Panc1 (cell line): ENCODE measurements around the gene MCM6. TPM values are rescaled to one million over a fixed set of nuclear protein-coding genes. Genes with fewer than 3 reads are reported as not detected.

Experiments
- ATAC-seq: fragments of 200-7000 bp; cut with Tn5 transposase; 2 replicates; pipeline ENCODE4 v1.9.1; 2020; ENCODE audit warnings: mild to moderate bottlenecking, moderate library complexity
- BruUV-seq: library from RNA; stranded (reverse); fragments of 400-500 nt; replicated peaks from 2 replicates; lab custom pipeline; 2021; lab: Mats Ljungman, UMichigan
- CTCF ChIA-PET: fragments of 300-600 bp; sonication (Branson Sonifier 250); formaldehyde crosslinking; loops from one replicate; lab custom pipeline; 2022; ENCODE audit warnings: antibody characterized with exemption; lab: Charles Lee
- POLR2A ChIA-PET: fragments of 300-600 bp; sonication (Branson Sonifier 250); formaldehyde crosslinking; loops from one replicate; lab custom pipeline; 2022; ENCODE audit warnings: antibody characterized with exemption; lab: Charles Lee
- DNase-seq: peaks from one replicate; pipeline ENCODE4 v3.0.0-alpha.2; 2010; ENCODE audit warnings: low read depth, low spot score
- H3K27ac ChIP-seq: 2 replicates; pipeline ENCODE4 v1.5.1; 2011; ENCODE audit warnings: mild to moderate bottlenecking, low read length, inconsistent platforms
- H3K27me3 ChIP-seq: fragments of 200-500 bp; sonication (Bioruptor generic); 2 replicates; pipeline ENCODE4 v1.6.0; 2014; ENCODE audit warnings: low read length, inconsistent platforms; ENCODE audit not compliant: control insufficient read depth, insufficient read depth
- H3K36me3 ChIP-seq: fragments of 200-500 bp; sonication (Bioruptor generic); 2 replicates; pipeline ENCODE4 v1.5.1; 2014; ENCODE audit warnings: inconsistent platforms, mild to moderate bottlenecking, low read length, moderate library complexity; ENCODE audit not compliant: control insufficient read depth, insufficient read depth
- H3K4me1 ChIP-seq: 2 replicates; pipeline ENCODE4 v1.5.1; 2011; ENCODE audit warnings: inconsistent platforms, mild to moderate bottlenecking, low read length, moderate library complexity; ENCODE audit not compliant: control insufficient read depth, insufficient read depth
- H3K4me3 ChIP-seq, 2 experiments: 2 replicates each; pipeline ENCODE4 v1.5.1; 2011 to 2012; ENCODE audit warnings: low read depth in 2 of 2, low read length in 2 of 2, mild to moderate bottlenecking in 2 of 2, inconsistent platforms in 1 of 2, moderate library complexity in 1 of 2
- H3K9me3 ChIP-seq: fragments of 200-500 bp; sonication (Bioruptor generic); 2 replicates; pipeline ENCODE4 v1.5.1; 2014; ENCODE audit warnings: low read depth, mild to moderate bottlenecking, inconsistent platforms, low read length, moderate library complexity; ENCODE audit not compliant: control insufficient read depth, insufficient read depth
- POLR2AphosphoS5 ChIP-seq: IDR thresholded peaks from 2 replicates; pipeline ENCODE4 v1.6.1; 2012; ENCODE audit warnings: mild to moderate bottlenecking, low read depth, low read length, moderate library complexity
- SIN3A ChIP-seq: IDR thresholded peaks from 2 replicates; pipeline ENCODE4 v1.6.1; 2012; ENCODE audit warnings: low read depth, mild to moderate bottlenecking, low read length, moderate library complexity, borderline replicate concordance; ENCODE audit not compliant: insufficient read depth
- TCF7L2 ChIP-seq: IDR thresholded peaks from 2 replicates; pipeline ENCODE4 v1.6.1; 2011; ENCODE audit warnings: mild to moderate bottlenecking, low read depth, low read length, inconsistent platforms
- in situ Hi-C: cut with HindIII; loops from 2 replicates; pipeline ENCODE4 v1.10.0; 2016; ENCODE audit warnings: low sequenced_read_pairs, low pct_unique_long_range_greater_than_20kb
- intact Hi-C: fragments of 100-400 bp; cut with micrococcal nuclease; formaldehyde crosslinking; loops from one replicate; pipeline ENCODE4 v1.10.0; 2022; ENCODE audit not compliant: unreplicated experiment
- total RNA-seq: library from RNA; stranded (reverse); gene quantifications from one replicate; pipeline ENCODE4 v1.2.1, GENCODE V29; 2021; ENCODE audit not compliant: unreplicated experiment
- TF ChIP-seq, protein P1 (sequence below), 2 experiments: IDR thresholded peaks; 2 replicates each; pipeline ENCODE4 v1.6.1; 2011 to 2012; ENCODE audit warnings: low read depth in 2 of 2, control low read depth in 1 of 2, low read length in 1 of 2, mild to moderate bottlenecking in 1 of 2, moderate library complexity in 1 of 2; ENCODE audit not compliant: insufficient read depth in 1 of 2
- TF ChIP-seq, protein P2 (sequence below): fragments of 450-650 bp; IDR thresholded peaks from 2 replicates; pipeline ENCODE4 v1.5.1; 2017; ENCODE audit warnings: mild to moderate bottlenecking

MCM6 gene
- total RNA-seq, 1 experiment from 2014 or later, result 54.3 TPM

DNA sequence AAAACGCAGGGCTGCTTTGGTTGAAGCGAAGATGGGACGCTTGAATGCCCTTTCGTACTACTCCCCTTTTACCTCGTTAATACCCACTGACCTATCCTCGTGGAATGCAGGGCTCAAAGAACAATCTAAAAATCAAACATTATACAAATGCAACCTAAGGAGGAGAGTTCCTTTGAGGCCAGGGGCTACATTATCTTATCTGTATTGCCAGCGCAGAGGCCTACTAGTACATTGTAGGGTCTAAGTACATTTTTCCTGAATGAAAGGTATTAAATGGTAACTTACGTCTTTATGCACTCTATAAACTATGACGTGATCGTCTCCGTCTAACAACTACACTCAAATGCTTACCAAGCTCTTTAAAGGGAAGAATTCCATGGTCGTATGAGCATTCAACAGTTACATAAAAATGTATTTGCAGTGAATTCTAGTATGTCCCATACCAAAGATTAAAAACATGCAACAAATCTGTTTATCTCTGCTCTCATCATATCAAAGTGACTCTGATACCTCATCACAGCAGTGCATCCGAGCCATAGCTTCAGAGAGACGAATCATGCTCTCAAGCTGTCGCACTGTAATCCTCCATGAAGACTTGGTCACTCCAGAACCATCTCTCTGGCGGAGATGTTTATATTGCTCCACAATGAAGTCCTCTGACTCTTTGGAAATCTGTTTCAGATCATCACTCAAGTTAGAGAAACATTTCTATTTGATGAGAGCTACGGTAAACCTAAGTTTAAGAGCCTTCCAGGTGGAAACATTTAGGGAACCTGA, 25.2 kb downstream of the MCM6 start:
- Histone ChIP-seq H3K4me3 (no peak overlapping the region), H3K27ac (no peak overlapping the region), H3K36me3 (peaks cover 14% of the 10 kb centered on the region), H3K4me1 (no peaks in the 10 kb centered on the region), H3K9me3 (no peaks in the 10 kb centered on the region), H3K27me3 (no peaks in the 10 kb centered on the region)
- ChIA-PET CTCF (interaction anchor here (0.5 kb wide), 1 partner anchor 25 kb away, joined by 4 read pairs; the partner anchor contains the start of gene MCM6), POLR2A (no interaction called here)
- no TSS peak for BruUV-seq
- TF ChIP-seq TCF7L2 (no peak), SIN3A (no peak), POLR2AphosphoS5 (no peak)
- TF ChIP-seq, protein P1, sequence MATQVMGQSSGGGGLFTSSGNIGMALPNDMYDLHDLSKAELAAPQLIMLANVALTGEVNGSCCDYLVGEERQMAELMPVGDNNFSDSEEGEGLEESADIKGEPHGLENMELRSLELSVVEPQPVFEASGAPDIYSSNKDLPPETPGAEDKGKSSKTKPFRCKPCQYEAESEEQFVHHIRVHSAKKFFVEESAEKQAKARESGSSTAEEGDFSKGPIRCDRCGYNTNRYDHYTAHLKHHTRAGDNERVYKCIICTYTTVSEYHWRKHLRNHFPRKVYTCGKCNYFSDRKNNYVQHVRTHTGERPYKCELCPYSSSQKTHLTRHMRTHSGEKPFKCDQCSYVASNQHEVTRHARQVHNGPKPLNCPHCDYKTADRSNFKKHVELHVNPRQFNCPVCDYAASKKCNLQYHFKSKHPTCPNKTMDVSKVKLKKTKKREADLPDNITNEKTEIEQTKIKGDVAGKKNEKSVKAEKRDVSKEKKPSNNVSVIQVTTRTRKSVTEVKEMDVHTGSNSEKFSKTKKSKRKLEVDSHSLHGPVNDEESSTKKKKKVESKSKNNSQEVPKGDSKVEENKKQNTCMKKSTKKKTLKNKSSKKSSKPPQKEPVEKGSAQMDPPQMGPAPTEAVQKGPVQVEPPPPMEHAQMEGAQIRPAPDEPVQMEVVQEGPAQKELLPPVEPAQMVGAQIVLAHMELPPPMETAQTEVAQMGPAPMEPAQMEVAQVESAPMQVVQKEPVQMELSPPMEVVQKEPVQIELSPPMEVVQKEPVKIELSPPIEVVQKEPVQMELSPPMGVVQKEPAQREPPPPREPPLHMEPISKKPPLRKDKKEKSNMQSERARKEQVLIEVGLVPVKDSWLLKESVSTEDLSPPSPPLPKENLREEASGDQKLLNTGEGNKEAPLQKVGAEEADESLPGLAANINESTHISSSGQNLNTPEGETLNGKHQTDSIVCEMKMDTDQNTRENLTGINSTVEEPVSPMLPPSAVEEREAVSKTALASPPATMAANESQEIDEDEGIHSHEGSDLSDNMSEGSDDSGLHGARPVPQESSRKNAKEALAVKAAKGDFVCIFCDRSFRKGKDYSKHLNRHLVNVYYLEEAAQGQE (IDR thresholded peaks at IDR 0.05; ENCODE audit: insufficient read depth in 1 of 2, low read depth in 2 of 2, low read length in 1 of 2), result no peak
- TF ChIP-seq, protein P2, sequence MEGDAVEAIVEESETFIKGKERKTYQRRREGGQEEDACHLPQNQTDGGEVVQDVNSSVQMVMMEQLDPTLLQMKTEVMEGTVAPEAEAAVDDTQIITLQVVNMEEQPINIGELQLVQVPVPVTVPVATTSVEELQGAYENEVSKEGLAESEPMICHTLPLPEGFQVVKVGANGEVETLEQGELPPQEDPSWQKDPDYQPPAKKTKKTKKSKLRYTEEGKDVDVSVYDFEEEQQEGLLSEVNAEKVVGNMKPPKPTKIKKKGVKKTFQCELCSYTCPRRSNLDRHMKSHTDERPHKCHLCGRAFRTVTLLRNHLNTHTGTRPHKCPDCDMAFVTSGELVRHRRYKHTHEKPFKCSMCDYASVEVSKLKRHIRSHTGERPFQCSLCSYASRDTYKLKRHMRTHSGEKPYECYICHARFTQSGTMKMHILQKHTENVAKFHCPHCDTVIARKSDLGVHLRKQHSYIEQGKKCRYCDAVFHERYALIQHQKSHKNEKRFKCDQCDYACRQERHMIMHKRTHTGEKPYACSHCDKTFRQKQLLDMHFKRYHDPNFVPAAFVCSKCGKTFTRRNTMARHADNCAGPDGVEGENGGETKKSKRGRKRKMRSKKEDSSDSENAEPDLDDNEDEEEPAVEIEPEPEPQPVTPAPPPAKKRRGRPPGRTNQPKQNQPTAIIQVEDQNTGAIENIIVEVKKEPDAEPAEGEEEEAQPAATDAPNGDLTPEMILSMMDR, result no peak
- intact Hi-C loops (no loop called here), in situ Hi-C loops (no loop called here)
- no peak for DNase-seq
- ATAC-seq, result no peak

DNA sequence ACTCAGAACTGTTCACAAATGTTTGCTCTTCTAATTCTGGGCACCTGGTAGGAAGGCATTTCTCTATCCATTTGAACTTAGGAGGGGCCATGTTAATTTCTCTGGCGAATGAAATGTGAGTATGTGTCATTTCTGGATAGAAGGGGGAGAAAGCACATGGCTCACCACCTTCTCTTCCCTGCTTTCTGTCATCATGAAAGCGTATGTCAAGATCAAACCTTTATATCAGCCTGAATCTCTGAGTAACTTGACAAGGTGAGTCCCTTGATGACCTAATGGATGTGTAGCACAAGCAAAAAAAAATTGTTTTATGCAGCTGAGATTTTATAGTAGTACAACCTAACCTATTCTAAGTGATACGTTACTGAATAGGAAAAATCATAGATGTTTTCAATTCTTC, 27.2 kb downstream of the MCM6 start:
- H3K27ac ChIP-seq, result no peak overlapping the region
- ATAC-seq (no peak), DNase-seq (no peak)
- H3K27me3 ChIP-seq, result no peaks in the 10 kb centered on the region
- TF ChIP-seq SIN3A, result no peak
- TF ChIP-seq, protein P1 (IDR thresholded peaks at IDR 0.05; ENCODE audit: insufficient read depth in 1 of 2, low read depth in 2 of 2, low read length in 1 of 2), result no peak
- no peak for TF ChIP-seq TCF7L2
- no peak for TF ChIP-seq POLR2AphosphoS5
- TF ChIP-seq, protein P2, result no peak
- H3K36me3 ChIP-seq, result peaks cover 29% of the 10 kb centered on the region
- no TSS peak for BruUV-seq
- ChIA-PET CTCF (no interaction called here), POLR2A (no interaction called here)
- H3K4me1 ChIP-seq, result no peaks in the 10 kb centered on the region
- no peaks in the 10 kb centered on the region for H3K9me3 ChIP-seq
- in situ Hi-C loops, result no loop called here
- no peak overlapping the region for H3K4me3 ChIP-seq
- intact Hi-C loops, result no loop called here
